IMR-90 (cell line): ENCODE results near the gene B9D1. TPM values are rescaled to one million over a fixed set of nuclear protein-coding genes. Genes with fewer than 3 reads are reported as not detected.

Source experiments
- ATAC-seq: fragments of 200-7000 bp; cut with Tn5 transposase; 2 replicates; pipeline ENCODE4 v1.9.1; 2020; ENCODE audit warnings: low read depth, mild to moderate bottlenecking, moderate library complexity
- BruUV-seq: library from RNA; stranded (reverse); fragments of 400-500 nt; replicated peaks from 2 replicates; lab custom pipeline; 2021; lab: Mats Ljungman, UMichigan
- CTCF ChIA-PET: fragments of 300-600 bp; formaldehyde crosslinking; extraction: SDS; loops from one replicate; lab custom pipeline; 2021; ENCODE audit warnings: antibody characterized with exemption; lab: Yijun Ruan, JAX
- POLR2A ChIA-PET: fragments of 300-600 bp; sonication (Branson Sonifier 250); formaldehyde crosslinking; loops from one replicate; lab custom pipeline; 2022; ENCODE audit warnings: antibody characterized with exemption; ENCODE audit not compliant: unreplicated experiment; lab: Charles Lee
- DNase-seq: peaks from one replicate; pipeline ENCODE4 v3.0.0; 2013
- H2AFZ ChIP-seq: replicated peaks from 2 replicates; pipeline ENCODE3; 2013; ENCODE audit warnings: low read length, mild to moderate bottlenecking; ENCODE audit not compliant: poor library complexity
- H2AK5ac ChIP-seq: 2 replicates; pipeline ENCODE4 v1.6.1; 2013; ENCODE audit warnings: low read depth, low read length, inconsistent platforms
- H2AK9ac ChIP-seq: replicated peaks from 2 replicates; pipeline ENCODE3; 2013; ENCODE audit warnings: mild to moderate bottlenecking, low read depth, low read length, moderate library complexity; ENCODE audit not compliant: poor library complexity
- H2BK120ac ChIP-seq: 2 replicates; pipeline ENCODE4 v1.6.1; 2013; ENCODE audit warnings: low read depth, low read length, inconsistent platforms
- H2BK15ac ChIP-seq: 3 replicates; pipeline ENCODE4 v1.6.1; 2013; ENCODE audit warnings: low read depth, low read length, inconsistent platforms
- H2BK20ac ChIP-seq: 2 replicates; pipeline ENCODE4 v1.6.1; 2013; ENCODE audit warnings: low read depth, mild to moderate bottlenecking, inconsistent platforms, low read length, moderate library complexity
- H2BK5ac ChIP-seq: 2 replicates; pipeline ENCODE4 v1.6.1; 2013; ENCODE audit warnings: mild to moderate bottlenecking, low read depth, low read length, inconsistent platforms; ENCODE audit not compliant: poor library complexity, severe bottlenecking
- H3K14ac ChIP-seq: replicated peaks from 2 replicates; pipeline ENCODE4 v1.6.1; 2013; ENCODE audit warnings: low read depth, low read length, inconsistent platforms
- H3K18ac ChIP-seq: 2 replicates; pipeline ENCODE4 v1.6.1; 2013; ENCODE audit warnings: low read depth, low read length, control low read depth
- H3K23ac ChIP-seq: 2 replicates; pipeline ENCODE4 v1.6.1; 2013; ENCODE audit warnings: low read depth, low read length, inconsistent platforms
- H3K27ac ChIP-seq: 2 replicates; pipeline ENCODE4 v1.5.1; 2013; ENCODE audit warnings: mild to moderate bottlenecking, control low read depth, low read length; ENCODE audit not compliant: insufficient read depth
- H3K27me3 ChIP-seq: 2 replicates; pipeline ENCODE4 v1.6.1; 2013; ENCODE audit warnings: low read length; ENCODE audit not compliant: control insufficient read depth, insufficient read depth
- H3K36me3 ChIP-seq: 2 replicates; pipeline ENCODE4 v1.6.1; 2013; ENCODE audit warnings: low read length, mixed read lengths; ENCODE audit not compliant: control insufficient read depth, insufficient read depth
- H3K4ac ChIP-seq: 2 replicates; pipeline ENCODE4 v1.6.1; 2013; ENCODE audit warnings: low read depth, low read length, inconsistent platforms
- H3K4me1 ChIP-seq: 2 replicates; pipeline ENCODE4 v1.6.1; 2013; ENCODE audit warnings: low read length, mixed read lengths; ENCODE audit not compliant: control insufficient read depth, insufficient read depth
- H3K4me2 ChIP-seq: 2 replicates; pipeline ENCODE4 v1.6.1; 2013; ENCODE audit warnings: low read depth, mild to moderate bottlenecking, control low read depth, low read length, moderate library complexity
- H3K4me3 ChIP-seq: 2 replicates; pipeline ENCODE4 v1.5.1; 2013; ENCODE audit warnings: low read depth, mild to moderate bottlenecking, control low read depth, low read length, moderate library complexity; ENCODE audit not compliant: insufficient read depth
- H3K56ac ChIP-seq: 2 replicates; pipeline ENCODE4 v1.6.1; 2013; ENCODE audit warnings: low read length, inconsistent platforms; ENCODE audit not compliant: insufficient read depth; ENCODE audit errors: extremely low read depth
- H3K79me1 ChIP-seq, 2 experiments: 2 replicates each; pipeline ENCODE4 v1.6.1; 2013; ENCODE audit warnings: low read length in 2 of 2, inconsistent platforms in 1 of 2, low read depth in 1 of 2
- H3K9ac ChIP-seq: 2 replicates; pipeline ENCODE4 v1.6.1; 2013; ENCODE audit warnings: low read depth, low read length, control low read depth
- H3K9me1 ChIP-seq: 2 replicates; pipeline ENCODE4 v1.6.1; 2013; ENCODE audit warnings: low read length, inconsistent platforms; ENCODE audit not compliant: insufficient read depth
- H3K9me3 ChIP-seq: 2 replicates; pipeline ENCODE4 v1.6.1; 2013; ENCODE audit warnings: low read length; ENCODE audit not compliant: control insufficient read depth, insufficient read depth
- H4K20me1 ChIP-seq: 2 replicates; pipeline ENCODE4 v1.6.1; 2013; ENCODE audit warnings: low read length, inconsistent platforms; ENCODE audit not compliant: insufficient read depth
- H4K5ac ChIP-seq: 2 replicates; pipeline ENCODE4 v1.6.1; 2013; ENCODE audit warnings: mild to moderate bottlenecking, low read depth, low read length, control low read depth
- H4K8ac ChIP-seq, 2 experiments: 2 replicates each; pipeline ENCODE4 v1.6.1; 2013; ENCODE audit warnings: low read depth in 2 of 2, low read length in 2 of 2, control low read depth in 1 of 2, inconsistent platforms in 1 of 2
- H4K91ac ChIP-seq: 2 replicates; pipeline ENCODE4 v1.6.1; 2013; ENCODE audit warnings: low read depth, low read length, inconsistent platforms; ENCODE audit not compliant: insufficient read depth
- MAZ ChIP-seq: IDR thresholded peaks from 2 replicates; pipeline ENCODE4 v1.6.1; 2012; ENCODE audit warnings: low read depth, mild to moderate bottlenecking, low read length, improper control_type of control experiment, moderate library complexity, borderline replicate concordance
- RAD21 ChIP-seq: IDR thresholded peaks from 2 replicates; pipeline ENCODE4 v1.6.1; 2012; ENCODE audit warnings: low read length, improper control_type of control experiment
- SMC3 ChIP-seq: fragments of 150-350 bp; IDR thresholded peaks from 2 replicates; pipeline ENCODE4 v1.6.1; 2016; ENCODE audit warnings: low read depth, mild to moderate bottlenecking, antibody characterized with exemption, low read length, moderate library complexity
- WGBS, 2 experiments: methylation state at CpG; one replicate each; pipeline versions ENCODE4 v1.1.5 to v1.1.7; 2013; ENCODE audit warnings: missing lambda C conversion rate in 2 of 2; ENCODE audit not compliant: insufficient read length in 1 of 2; ENCODE audit errors: extremely low coverage in 2 of 2; 5-methylcytosine and 5-hydroxymethylcytosine counted together
- dilution Hi-C: fragments of 300-500 bp; cut with HindIII; formaldehyde crosslinking; loops from one replicate; pipeline ENCODE4 v1.14.3; 2018; ENCODE audit warnings: low sequenced_read_pairs; ENCODE audit not compliant: unreplicated experiment
- in situ Hi-C: fragments of 300-500 bp; cut with MboI; formaldehyde crosslinking; loops from 3 replicates; pipeline ENCODE4 v1.14.3; 2019; ENCODE audit warnings: low sequenced_read_pairs, inconsistent platforms, mixed read lengths
- intact Hi-C: fragments of 100-400 bp; cut with micrococcal nuclease; formaldehyde crosslinking; loops from 2 replicates; pipeline ENCODE4 v1.10.0; 2022
- polyA plus RNA-seq, 3 experiments: library from polyadenylated mRNA; depleted of rRNA; stranded (reverse); fragments of >200 nt; gene quantifications; 2 replicates each; pipeline ENCODE4 v1.2.3, GENCODE V29; 2012; ENCODE audit warnings: low replicate concordance in 1 of 3
- total RNA-seq: library from RNA; depleted of rRNA; stranded (reverse); fragments of >200 nt; gene quantifications from 2 replicates; pipeline ENCODE4 v1.2.3, GENCODE V29; 2012
- TF ChIP-seq, protein P1 (sequence below): fragments of 150-350 bp; IDR thresholded peaks from 2 replicates; pipeline ENCODE4 v1.6.1; 2016; ENCODE audit warnings: low read depth, mild to moderate bottlenecking, low read length, moderate library complexity, borderline replicate concordance

The B9D1 gene
- total and polyA plus RNA-seq, 2 of the 4 experiments (the other 2 are of a cell fraction), result 42.5 to 43.8 TPM

GRCh38 chr17:19369107-19369778 lies 6.7 kb upstream of the B9D1 start:
- Histone ChIP-seq H2BK5ac (no peak overlapping the region), H3K4ac (no peak overlapping the region), H3K9me1 (no peaks in the 10 kb centered on the region), H3K9ac (no peak overlapping the region), H3K56ac (no peak overlapping the region), H3K4me3 (no peak overlapping the region), H3K4me2 (no peak overlapping the region), H3K23ac (no peak overlapping the region), H3K27ac (no peak overlapping the region), H3K36me3 (peaks cover 2% of the 10 kb centered on the region; the same call in 1 of the 2 replicates), H2BK120ac (no peak overlapping the region), H2BK20ac (no peak overlapping the region), H3K79me1 (no peaks in the 10 kb centered on the region), H3K14ac (no peak overlapping the region), H2AFZ (no peak overlapping the region), H4K8ac (no peak overlapping the region), H4K20me1 (no peaks in the 10 kb centered on the region), H2BK15ac (no peak overlapping the region), H3K18ac (no peak overlapping the region), H2AK5ac (no peak overlapping the region), H3K9me3 (no peaks in the 10 kb centered on the region), H4K5ac (no peak overlapping the region), H2AK9ac (no peak overlapping the region), H4K91ac (no peak overlapping the region), H3K27me3 (no peaks in the 10 kb centered on the region), H3K4me1 (peaks cover 12% of the 10 kb centered on the region)
- CTCF ChIA-PET, result interaction anchor here (1.1 kb wide), 1 partner anchor 78 kb away, joined by 3 read pairs; no protein-coding TSS in a partner anchor
- intact Hi-C loops, result no loop called here
- TF ChIP-seq MAZ (no peak), SMC3 (no peak), RAD21 (no peak)
- TF ChIP-seq, protein P1, sequence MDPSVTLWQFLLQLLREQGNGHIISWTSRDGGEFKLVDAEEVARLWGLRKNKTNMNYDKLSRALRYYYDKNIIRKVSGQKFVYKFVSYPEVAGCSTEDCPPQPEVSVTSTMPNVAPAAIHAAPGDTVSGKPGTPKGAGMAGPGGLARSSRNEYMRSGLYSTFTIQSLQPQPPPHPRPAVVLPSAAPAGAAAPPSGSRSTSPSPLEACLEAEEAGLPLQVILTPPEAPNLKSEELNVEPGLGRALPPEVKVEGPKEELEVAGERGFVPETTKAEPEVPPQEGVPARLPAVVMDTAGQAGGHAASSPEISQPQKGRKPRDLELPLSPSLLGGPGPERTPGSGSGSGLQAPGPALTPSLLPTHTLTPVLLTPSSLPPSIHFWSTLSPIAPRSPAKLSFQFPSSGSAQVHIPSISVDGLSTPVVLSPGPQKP, result no peak
- 92% methylated on average over 8 of the region's 16 CpGs; no CpG with 5 or more reads in 1 of the 2 experiments for WGBS, 2 experiments
- POLR2A ChIA-PET, result no interaction called here
- no TSS peak for BruUV-seq
- DNase-seq, result no peak
- dilution Hi-C loops, result no loop called here
- in situ Hi-C loops, result loop anchor here (5.0 kb wide), 1 partner anchor 133 kb away; no protein-coding TSS in a partner anchor
- no peak for ATAC-seq
